G401 (cell line): Measurements from ENCODE around the gene HELT. TPM values are rescaled to one million over a fixed set of nuclear protein-coding genes. Genes with fewer than 3 reads are reported as not detected.
"Not testable (repeated sequence)": the region's sequence is repeated elsewhere in the genome, so short reads cannot be mapped to it uniquely, and the experiment has no call there.

Source experiments
- DNase-seq: peaks from one replicate; pipeline ENCODE4 v3.0.0-alpha.2; 2015; ENCODE audit warnings: low spot score
- in situ Hi-C: cut with HindIII; loops from 2 replicates; pipeline ENCODE4 v1.10.0; 2016; ENCODE audit warnings: low sequenced_read_pairs, mixed read lengths
- total RNA-seq: library from RNA; depleted of rRNA; stranded (reverse); fragments of >200 nt; shearing (Covaris generic); gene quantifications from 2 replicates; pipeline ENCODE4 v1.2.3, GENCODE V29; 2014; rRNA removed

Gene HELT
- not detected in 2 replicates for total RNA-seq

DNA sequence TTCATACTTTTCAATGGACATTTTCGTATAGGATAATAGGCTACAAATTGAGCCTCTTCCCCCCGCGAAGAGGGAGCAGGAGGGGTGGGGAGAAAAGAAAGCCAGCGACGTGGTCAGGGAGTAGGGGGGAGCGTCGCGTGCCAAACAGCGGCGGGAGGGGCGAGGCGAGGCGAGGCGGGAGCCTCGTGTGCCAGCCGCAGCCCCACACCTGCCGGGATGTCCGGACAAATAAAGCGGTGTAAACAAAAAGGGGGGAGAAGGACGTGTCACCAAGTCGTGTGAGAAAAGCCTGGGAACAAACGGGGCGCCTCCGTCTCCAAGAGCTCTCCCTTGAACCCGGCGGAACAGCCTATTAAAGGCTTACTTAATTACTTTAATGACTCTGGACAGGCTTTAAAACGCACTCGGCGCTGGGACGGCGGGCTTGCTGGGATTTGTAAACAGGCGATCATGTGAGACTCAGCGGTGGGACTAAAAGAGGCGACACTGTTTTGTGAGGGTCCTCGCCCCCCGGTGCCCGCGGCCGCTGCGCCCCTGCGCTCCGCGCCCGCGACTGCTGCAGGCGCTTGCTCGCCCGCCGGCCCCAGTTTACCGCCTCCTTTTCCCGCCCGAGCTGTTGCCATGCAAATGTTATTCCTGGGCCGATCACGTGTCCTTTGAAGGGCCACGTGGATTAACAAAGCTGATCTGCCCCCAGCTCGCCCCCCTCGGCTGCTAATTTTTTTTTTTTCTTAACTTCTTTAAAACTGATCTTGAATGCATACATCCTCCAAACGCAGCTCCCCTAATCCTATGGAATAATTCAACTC lies at the start of gene HELT:
Gene HELT, plus strand, starts transcription at position 527 of the 809 bp plus-strand sequence. CDS start 439 bp downstream, outside the sequence.
- in situ Hi-C loops, result no loop called here
- DNase-seq, result no peak

DNA sequence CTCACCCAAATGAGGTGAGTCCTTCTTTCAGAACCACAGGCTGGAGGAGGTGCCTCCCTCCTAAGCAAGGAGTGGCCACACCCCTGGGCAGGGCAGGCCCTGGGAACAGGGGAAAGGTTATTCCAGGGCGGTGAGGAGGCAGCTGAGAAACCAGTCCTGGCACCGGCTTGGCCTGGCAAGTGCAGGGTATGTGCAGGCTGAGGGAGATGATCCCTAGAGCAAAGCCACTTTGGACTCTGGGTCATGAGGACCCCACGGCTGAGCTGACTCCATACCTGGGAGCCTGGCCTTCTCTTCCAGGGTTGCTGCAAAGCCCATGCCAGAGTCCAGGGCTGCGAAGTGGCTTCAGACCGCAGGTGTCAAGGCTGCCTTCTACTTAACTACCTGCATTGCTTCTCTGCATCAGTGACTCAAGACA lies 49.5 kb upstream of the HELT start:
- in situ Hi-C loops, result no loop called here

DNA sequence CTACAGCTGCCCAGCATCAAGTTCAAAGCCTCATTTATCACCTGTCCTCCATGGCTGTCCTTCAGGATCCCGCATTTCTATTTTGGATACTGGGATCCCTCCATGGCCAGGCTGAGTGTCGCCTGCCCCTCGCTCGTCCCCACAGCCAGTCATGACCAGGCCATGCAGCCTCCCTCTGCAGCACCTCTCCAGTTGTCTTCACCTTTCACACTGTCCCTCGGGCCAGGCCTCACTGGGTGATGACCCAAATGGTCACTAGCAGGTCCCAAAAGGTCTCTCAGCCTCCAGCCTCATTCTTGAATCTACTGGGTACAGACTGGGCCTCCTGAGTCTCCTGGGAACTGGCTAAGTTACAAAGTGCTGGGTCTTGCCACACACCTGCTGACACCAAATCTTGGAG lies 48.7 kb upstream of the HELT start:
- DNase-seq, result no peak
- in situ Hi-C loops, result no loop called here

More for the DNA sequence above, 49.5 kb upstream of the HELT start:
- DNase-seq, result no peak

DNA sequence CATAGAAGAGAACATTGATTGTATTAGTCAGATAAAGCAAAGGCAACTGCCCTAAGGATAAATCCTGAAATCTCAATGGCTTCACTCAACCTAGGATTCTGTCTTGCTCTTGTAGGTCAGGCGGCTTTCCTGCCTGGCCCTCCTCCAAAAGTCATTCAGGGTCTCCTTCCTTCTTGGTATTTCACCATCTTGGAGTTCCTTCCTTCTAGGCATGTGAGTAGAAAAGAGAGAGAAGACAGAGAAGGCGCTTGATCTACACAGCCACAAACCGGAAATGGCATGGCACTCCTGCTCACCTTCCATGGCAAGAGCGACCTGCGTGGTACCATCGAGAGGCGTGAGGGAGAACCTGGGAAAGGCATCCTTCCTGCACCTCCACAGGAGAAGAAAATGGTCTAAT lies 45.3 kb upstream of the HELT start:
- no peak for DNase-seq
- in situ Hi-C loops, result no loop called here

DNA sequence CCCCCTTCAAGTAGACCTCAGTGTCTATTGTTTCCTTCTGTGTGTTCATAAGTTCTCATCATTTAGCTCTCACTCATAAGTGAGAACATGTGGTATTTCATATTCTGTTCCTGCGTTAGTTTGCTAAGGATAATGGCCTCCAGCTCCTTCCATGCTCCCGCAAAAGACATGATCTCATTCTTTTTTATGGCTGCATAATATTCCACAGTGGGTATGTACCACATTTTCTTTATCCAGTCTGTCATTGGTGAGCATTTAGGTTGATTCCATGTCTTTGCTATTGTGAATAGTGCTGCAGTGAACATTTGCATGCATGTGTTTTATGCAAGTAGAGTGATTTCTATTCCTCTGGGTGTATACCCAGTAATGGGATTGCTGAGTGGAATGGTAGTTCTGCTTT lies 41.9 kb upstream of the HELT start:
- in situ Hi-C loops, DNase-seq: not testable (repeated sequence)

DNA sequence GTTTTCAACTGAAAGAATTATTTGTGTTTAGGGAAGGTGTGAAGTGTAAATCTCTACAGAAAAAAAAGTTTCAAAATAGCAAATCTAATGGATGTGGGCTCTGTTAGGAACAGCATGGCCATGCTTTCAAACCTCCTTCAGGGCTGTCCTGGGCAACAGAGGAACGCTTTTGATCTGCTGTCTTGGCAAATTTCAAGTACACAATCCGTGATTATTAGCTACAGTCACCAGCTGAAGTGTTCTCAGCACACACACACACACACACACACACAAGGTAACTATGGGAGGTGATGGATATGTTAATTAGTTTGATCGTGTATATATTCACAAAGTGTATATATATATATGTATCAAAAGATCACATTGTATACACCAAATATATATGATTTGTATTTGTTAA lies 40.5 kb upstream of the HELT start:
- DNase-seq, result no peak
- in situ Hi-C loops, result no loop called here

GRCh38 chr4:184978211-184978610 lies 40.1 kb upstream of the HELT start:
- in situ Hi-C loops, result no loop called here
- no peak for DNase-seq

DNA sequence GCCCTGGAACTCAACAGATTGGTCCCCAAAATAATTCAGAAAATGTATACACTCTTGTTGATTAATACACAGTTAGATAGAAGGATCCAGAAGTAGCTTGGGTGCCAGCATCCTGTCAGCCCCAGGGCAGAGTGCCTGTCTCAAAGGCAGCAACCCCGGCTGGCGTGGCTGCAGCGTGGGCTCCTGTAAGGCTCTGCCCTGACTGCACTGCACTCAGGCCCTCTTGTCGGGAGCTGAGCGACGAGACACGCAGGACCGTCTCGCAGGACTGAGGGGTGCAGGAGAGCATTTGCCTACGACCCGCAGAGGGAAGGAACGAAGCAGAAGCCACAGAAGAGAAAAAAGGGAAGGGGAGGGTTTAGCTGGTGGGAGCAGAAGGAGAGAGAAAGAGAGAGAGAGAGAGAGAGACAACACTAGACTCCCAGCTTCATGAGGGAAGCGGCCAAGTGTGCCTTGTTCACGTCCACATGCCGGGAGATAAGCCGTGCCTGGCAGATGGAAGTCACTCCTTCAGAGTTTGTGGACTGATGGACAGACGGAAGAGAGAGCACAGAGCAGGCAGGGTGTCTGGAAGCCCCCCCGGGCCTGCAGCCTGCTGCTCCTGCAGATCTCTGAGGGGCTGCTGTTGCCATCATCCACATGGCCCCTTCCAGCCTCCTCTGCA lies 38.7 kb upstream of the HELT start:
- in situ Hi-C loops, result no loop called here
- DNase-seq, result no peak

- no peak for DNase-seq
- in situ Hi-C loops, result no loop called here
Measured at GRCh38 chr4:184980261-184980660, 38.0 kb upstream of the HELT start.

DNA sequence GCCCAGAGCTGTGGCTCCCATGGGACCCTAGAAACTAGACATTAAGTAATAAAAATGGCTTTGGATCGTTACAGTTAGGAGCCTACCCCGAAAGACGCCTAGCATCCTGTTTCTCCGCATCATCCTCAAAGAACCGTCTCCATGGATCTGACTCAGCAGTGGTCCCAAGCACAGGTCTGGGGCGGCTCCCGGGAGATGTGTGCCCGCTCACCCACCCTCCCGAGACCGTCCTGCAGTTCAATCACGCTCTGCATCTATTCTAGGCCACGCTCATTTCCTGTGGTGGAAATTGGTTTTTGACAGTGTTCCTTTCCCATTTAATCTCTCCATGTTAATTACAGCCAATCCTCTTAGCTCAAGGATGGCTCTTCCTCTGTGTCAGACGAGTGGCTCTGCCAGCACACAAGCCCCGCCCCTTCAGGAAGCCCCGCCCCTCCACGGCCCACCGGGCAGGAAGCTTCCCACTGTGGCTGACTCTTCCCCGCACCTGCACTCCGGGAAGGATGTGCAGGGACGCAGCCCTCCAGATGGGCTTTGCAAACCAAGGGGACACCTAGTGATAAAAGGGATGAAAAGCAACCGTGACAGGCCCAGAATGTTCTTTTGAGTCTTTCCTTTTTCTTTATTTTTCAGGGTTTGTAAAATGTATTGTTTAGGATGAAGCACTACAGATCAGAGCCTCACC lies 34.5 kb upstream of the HELT start:
- DNase-seq, result peak; percentile 50
- in situ Hi-C loops, result no loop called here

DNA sequence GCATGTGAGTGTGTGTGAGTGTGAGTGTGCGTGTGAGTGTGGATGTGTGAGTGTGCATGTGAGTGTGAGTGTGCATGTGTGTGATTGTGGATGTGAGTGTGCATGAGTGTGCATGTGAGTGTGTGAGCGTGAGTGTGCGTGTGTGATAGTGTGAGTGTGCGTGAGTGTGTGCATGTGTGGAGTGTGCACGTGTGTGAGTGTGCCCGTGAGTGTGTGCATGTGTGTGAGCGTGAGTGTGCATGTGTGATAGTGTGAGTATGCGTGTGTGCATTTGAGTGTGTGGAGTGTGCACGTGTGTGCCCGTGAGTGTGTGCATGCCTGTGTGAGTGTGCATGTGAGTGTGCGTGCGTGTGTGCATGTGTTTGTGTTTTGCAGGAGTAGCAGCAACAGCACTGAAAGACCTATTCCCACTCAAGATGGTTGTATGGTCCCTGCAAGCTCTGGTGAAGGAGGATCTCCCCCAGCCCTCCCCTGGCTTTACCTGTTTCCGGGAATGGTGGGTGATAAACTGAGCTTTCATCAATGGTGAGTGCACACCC lies 30.7 kb upstream of the HELT start:
- in situ Hi-C loops, result no loop called here
- no peak for DNase-seq

- DNase-seq, result no peak
- in situ Hi-C loops, result no loop called here
Measured at GRCh38 chr4:184988611-184989010, 29.7 kb upstream of the HELT start.

DNA sequence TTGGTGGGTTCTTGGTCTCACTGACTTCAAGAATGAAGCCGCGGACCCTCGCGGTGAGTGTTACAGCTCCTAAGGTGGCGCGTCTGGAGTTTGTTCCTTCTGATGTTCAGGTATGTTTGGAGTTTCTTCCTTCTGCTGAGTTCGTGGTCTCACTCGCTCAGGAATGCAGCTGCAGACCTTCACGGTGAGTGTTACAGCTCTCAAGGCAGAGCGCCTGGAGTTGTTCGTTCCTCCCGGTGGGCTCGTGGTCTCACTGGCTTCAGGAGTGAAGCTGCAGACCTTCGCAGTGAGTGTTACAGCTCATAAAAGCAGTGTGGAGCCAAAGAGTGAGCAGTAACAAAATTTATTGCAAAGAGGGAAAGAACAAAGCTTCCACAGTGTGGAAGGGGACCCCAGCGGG lies 29.0 kb upstream of the HELT start:
- in situ Hi-C loops, DNase-seq: not testable (repeated sequence)

GRCh38 chr4:184990131-184990530 lies 28.2 kb upstream of the HELT start:
- DNase-seq, in situ Hi-C loops: not testable (repeated sequence)

DNA sequence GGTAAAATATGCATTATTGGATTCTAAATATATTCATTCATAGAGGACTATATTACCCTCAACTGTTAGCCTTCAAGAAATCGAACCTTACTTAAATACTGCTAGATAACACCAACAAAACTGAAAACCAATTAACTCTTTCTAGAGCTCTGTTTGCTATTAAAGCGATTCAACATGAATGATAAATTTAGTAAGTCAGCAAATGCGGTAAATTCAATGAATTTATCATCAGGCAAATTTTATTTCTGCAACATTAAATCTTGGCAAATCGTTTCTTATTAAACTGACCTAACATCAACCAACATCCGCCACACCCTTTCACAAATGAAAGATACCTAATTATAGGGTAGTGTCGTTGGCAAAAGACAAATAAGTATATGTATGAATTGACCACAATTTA lies 26.4 kb upstream of the HELT start:
- DNase-seq, result no peak
- in situ Hi-C loops, result no loop called here

DNA sequence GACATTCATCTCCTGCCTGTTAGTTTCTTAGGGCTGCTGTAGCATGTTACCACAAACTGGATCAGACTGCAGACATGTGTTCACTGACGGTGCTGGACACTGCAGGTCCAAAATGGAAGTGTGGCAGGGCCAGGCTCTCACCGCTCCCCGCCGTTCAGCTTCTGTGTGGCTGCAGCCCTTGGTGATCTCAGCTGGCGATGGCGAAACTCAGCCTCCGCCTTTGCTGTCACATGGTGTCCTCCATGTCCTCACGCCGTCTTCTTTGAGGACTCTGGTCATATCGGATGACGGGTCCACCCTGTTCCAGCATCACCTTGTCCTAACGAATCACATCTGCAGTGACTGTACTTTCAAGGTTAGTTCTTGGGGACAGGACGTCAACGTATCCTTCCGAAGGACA lies 25.9 kb upstream of the HELT start:
- in situ Hi-C loops, result no loop called here
- no peak for DNase-seq

DNA sequence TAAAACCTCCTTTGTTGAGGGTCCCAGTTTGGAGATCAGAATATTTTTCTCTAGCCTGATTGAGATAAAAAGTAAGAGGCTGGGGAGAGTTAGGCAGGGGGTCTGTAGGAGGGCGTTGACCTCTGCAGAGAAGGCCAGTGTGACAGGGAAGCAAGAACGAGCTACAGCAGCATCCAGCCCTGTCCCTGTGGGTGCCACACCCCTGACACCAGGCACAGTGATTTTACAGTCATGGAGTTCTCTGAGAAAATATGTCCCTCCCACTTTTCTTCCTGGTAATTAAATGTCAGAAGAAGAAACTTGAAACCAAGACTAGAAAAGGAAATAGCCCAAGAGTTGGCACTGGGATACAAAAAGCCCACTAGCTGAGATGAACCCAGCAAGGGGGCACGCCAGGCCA lies 25.0 kb upstream of the HELT start:
- in situ Hi-C loops, result no loop called here
- no peak for DNase-seq

DNA sequence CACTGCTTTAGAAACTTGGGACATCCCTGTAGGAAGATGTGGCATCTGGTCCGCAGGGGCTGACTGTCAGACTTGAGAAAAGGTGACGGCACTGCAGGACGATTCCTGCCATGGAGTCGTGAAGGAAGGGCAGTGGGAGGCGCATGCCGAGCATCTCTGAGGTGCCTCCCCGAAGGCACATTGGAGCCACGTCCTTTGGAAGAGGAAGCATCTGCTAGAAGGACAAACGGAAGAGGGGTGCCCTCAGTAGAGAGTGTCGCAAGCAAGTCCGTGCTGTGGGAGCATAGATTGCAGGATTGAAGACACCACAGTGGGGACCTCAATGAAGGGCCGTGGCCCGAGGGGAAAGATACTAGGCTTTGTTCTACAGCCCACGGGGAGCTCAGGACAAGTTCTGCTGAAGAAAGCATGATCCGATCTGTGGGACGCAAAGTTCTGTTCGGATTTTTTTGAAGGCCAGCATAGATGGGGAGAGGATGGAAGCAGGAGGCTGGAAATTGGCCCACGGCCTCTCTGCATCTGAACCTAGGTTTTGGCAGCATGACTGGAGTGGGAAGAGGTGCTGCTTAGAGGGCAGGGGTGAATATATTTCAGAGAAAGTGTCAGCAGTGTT lies 24.2 kb upstream of the HELT start:
- in situ Hi-C loops, result no loop called here
- DNase-seq, result no peak

GRCh38 chr4:184994623-184995010 lies 23.7 kb upstream of the HELT start:
- in situ Hi-C loops, result no loop called here
- no peak for DNase-seq
